ENCODE results near the gene REST. TPM values are rescaled to one million over a fixed set of nuclear protein-coding genes. Genes with fewer than 3 reads are reported as not detected.

REST gene
- total RNA-seq, 1 experiment from 2014 or later, result 38.8 TPM

DNA sequence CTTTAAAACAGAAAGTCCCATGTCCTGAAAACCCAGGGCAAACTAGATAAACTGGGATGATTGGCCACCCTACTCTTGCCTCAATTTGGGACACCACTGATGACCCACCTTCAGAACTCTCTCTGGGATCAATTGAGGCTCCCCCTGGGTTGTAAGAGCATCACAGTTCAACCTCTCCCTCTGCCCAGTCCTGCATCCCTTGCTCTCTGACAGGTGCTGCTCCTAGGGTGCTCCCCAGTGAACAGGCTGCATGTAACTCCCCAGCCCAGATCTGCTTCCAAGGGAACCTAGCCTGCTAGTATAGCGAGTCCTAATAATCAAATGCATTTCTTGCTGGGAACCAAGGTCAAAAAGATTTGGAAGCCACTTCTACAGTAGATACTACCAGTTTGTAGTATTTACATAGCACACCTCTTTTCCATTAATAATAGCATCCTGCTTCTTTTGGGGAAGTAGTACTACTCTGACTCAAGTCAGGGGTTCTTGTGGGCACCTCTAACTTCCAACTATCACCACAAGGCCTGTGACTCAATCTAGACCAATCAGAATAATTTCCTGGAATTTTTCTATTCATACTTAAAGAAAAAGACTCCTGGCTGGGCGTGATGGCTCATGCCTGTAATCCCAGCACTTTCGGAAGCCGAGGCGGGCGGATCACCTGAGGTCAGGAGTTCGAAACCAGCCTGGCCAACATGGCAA, 44.1 kb upstream of the REST start:
- CTCF ChIA-PET, result no interaction called here
- intact Hi-C loops (cut with micrococcal nuclease; ENCODE audit: unreplicated experiment) (no loop called here), in situ Hi-C loops (cut with HindIII; ENCODE audit: low pct_unique_long_range_greater_than_20kb, low sequenced_read_pairs) (no loop called here)
- no peaks in the 10 kb centered on the region for H3K9me3 ChIP-seq (ENCODE audit: control insufficient read depth, insufficient read depth, low read depth, low read length)
- no peaks in the 10 kb centered on the region for H3K36me3 ChIP-seq (ENCODE audit: control insufficient read depth, insufficient read depth, low read length)
- no peak overlapping the region for H3K4me3 ChIP-seq (ENCODE audit: low read depth in 2 of 2, low read length in 2 of 2)
- no peaks in the 10 kb centered on the region for H3K27me3 ChIP-seq (ENCODE audit: control insufficient read depth, insufficient read depth, low read length)
- no peak overlapping the region for H3K27ac ChIP-seq (ENCODE audit: low read length)
- ATAC-seq (no peak), DNase-seq (ENCODE audit: low read depth, low spot score) (no peak)
- POLR2A ChIA-PET, result no interaction called here
- no TSS peak for BruUV-seq (replicated peaks)
- H3K4me1 ChIP-seq (ENCODE audit: control insufficient read depth, insufficient read depth, low read length), result no peaks in the 10 kb centered on the region
- TF ChIP-seq POLR2AphosphoS5 (IDR thresholded peaks at IDR 0.05; ENCODE audit: low read depth, low read length) (no peak), SIN3A (IDR thresholded peaks at IDR 0.05; ENCODE audit: borderline replicate concordance, insufficient read depth, low read depth, low read length) (no peak)
- TF ChIP-seq, protein P1, sequence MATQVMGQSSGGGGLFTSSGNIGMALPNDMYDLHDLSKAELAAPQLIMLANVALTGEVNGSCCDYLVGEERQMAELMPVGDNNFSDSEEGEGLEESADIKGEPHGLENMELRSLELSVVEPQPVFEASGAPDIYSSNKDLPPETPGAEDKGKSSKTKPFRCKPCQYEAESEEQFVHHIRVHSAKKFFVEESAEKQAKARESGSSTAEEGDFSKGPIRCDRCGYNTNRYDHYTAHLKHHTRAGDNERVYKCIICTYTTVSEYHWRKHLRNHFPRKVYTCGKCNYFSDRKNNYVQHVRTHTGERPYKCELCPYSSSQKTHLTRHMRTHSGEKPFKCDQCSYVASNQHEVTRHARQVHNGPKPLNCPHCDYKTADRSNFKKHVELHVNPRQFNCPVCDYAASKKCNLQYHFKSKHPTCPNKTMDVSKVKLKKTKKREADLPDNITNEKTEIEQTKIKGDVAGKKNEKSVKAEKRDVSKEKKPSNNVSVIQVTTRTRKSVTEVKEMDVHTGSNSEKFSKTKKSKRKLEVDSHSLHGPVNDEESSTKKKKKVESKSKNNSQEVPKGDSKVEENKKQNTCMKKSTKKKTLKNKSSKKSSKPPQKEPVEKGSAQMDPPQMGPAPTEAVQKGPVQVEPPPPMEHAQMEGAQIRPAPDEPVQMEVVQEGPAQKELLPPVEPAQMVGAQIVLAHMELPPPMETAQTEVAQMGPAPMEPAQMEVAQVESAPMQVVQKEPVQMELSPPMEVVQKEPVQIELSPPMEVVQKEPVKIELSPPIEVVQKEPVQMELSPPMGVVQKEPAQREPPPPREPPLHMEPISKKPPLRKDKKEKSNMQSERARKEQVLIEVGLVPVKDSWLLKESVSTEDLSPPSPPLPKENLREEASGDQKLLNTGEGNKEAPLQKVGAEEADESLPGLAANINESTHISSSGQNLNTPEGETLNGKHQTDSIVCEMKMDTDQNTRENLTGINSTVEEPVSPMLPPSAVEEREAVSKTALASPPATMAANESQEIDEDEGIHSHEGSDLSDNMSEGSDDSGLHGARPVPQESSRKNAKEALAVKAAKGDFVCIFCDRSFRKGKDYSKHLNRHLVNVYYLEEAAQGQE (IDR thresholded peaks at IDR 0.05; ENCODE audit: insufficient read depth in 1 of 2, low read depth in 2 of 2, low read length in 1 of 2), result no peak
- TF ChIP-seq, protein P2, sequence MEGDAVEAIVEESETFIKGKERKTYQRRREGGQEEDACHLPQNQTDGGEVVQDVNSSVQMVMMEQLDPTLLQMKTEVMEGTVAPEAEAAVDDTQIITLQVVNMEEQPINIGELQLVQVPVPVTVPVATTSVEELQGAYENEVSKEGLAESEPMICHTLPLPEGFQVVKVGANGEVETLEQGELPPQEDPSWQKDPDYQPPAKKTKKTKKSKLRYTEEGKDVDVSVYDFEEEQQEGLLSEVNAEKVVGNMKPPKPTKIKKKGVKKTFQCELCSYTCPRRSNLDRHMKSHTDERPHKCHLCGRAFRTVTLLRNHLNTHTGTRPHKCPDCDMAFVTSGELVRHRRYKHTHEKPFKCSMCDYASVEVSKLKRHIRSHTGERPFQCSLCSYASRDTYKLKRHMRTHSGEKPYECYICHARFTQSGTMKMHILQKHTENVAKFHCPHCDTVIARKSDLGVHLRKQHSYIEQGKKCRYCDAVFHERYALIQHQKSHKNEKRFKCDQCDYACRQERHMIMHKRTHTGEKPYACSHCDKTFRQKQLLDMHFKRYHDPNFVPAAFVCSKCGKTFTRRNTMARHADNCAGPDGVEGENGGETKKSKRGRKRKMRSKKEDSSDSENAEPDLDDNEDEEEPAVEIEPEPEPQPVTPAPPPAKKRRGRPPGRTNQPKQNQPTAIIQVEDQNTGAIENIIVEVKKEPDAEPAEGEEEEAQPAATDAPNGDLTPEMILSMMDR (IDR thresholded peaks at IDR 0.05), result no peak

DNA sequence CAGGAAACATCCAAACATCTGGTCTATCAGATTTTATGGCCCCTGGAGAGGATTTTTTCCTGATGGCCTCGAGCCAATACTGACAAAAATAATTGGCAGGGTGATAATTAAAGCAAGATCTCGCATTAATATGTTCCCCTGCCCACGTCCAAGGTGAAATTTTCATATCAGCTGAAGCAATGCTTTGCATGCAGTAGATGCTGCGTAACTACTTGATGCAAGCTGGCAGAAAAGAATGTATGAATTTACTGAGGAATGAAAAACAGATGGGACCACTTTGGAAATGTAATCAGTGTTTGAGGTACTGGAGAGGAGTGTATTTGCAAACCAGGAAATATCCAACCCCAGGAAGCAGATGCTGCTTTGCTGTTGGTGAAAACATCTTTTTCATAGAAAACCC, 36.8 kb upstream of the REST start:
- TF ChIP-seq POLR2AphosphoS5 (IDR thresholded peaks at IDR 0.05; ENCODE audit: low read depth, low read length), result no peak
- no peak for TF ChIP-seq SIN3A (IDR thresholded peaks at IDR 0.05; ENCODE audit: borderline replicate concordance, insufficient read depth, low read depth, low read length)
- TF ChIP-seq, protein P1 (IDR thresholded peaks at IDR 0.05; ENCODE audit: insufficient read depth in 1 of 2, low read depth in 2 of 2, low read length in 1 of 2), result no peak
- TF ChIP-seq, protein P2 (IDR thresholded peaks at IDR 0.05), result no peak
- no peak for TF ChIP-seq TCF7L2 (IDR thresholded peaks at IDR 0.05; ENCODE audit: low read depth, low read length)
- CTCF ChIA-PET, result no interaction called here
- H3K27ac ChIP-seq (ENCODE audit: low read length), result no peak overlapping the region
- DNase-seq (ENCODE audit: low read depth, low spot score) (no peak), ATAC-seq (no peak)
- BruUV-seq (replicated peaks), result no TSS peak
- POLR2A ChIA-PET, result no interaction called here
- H3K4me1 ChIP-seq (ENCODE audit: control insufficient read depth, insufficient read depth, low read length), result no peaks in the 10 kb centered on the region
- intact Hi-C loops (cut with micrococcal nuclease; ENCODE audit: unreplicated experiment) (no loop called here), in situ Hi-C loops (cut with HindIII; ENCODE audit: low pct_unique_long_range_greater_than_20kb, low sequenced_read_pairs) (no loop called here)
- no peaks in the 10 kb centered on the region for H3K27me3 ChIP-seq (ENCODE audit: control insufficient read depth, insufficient read depth, low read length)
- H3K9me3 ChIP-seq (ENCODE audit: control insufficient read depth, insufficient read depth, low read depth, low read length), result no peaks in the 10 kb centered on the region
- H3K36me3 ChIP-seq (ENCODE audit: control insufficient read depth, insufficient read depth, low read length), result no peaks in the 10 kb centered on the region
- H3K4me3 ChIP-seq (ENCODE audit: low read depth in 2 of 2, low read length in 2 of 2), result no peak overlapping the region

Data from Panc1 (cell line).